ENCODE measurements around the gene FBXW7. TPM values are rescaled to one million over a fixed set of nuclear protein-coding genes. Genes with fewer than 3 reads are reported as not detected.

The FBXW7 gene
- total and polyA plus RNA-seq, 2 of the 13 experiments (the other 11 are each of a cell fraction or from before 2014, with no cell fraction given) = 5.0 to 40.9 TPM

- peaks cover 19% of the 10 kb centered on the region for H3K4me1 ChIP-seq (ENCODE audit: insufficient read depth, low read length)
- no peak overlapping the region for H3K4me2 ChIP-seq (ENCODE audit: low read depth, low read length)
- FAIRE-seq (no peak), DNase-seq (ENCODE audit: low spot score) (no peak), ATAC-seq (no peak)
- no peaks in the 10 kb centered on the region for H3K9me3 ChIP-seq (ENCODE audit: low read length)
- H3K27ac ChIP-seq (ENCODE audit: extremely low read length, insufficient read depth, low read length) = no peak overlapping the region
- no peaks in the 10 kb centered on the region for H3K36me3 ChIP-seq (replicated peaks in 1 of 2; ENCODE audit: control insufficient read depth in 1 of 2, insufficient read depth in 2 of 2, low read length in 2 of 2)
- POLR2A ChIA-PET = no interaction called here
- CTCF ChIA-PET (ENCODE audit: low intra/inter-chr PET ratio, low total read pairs) = no interaction called here
- TF ChIP-seq, protein P1, sequence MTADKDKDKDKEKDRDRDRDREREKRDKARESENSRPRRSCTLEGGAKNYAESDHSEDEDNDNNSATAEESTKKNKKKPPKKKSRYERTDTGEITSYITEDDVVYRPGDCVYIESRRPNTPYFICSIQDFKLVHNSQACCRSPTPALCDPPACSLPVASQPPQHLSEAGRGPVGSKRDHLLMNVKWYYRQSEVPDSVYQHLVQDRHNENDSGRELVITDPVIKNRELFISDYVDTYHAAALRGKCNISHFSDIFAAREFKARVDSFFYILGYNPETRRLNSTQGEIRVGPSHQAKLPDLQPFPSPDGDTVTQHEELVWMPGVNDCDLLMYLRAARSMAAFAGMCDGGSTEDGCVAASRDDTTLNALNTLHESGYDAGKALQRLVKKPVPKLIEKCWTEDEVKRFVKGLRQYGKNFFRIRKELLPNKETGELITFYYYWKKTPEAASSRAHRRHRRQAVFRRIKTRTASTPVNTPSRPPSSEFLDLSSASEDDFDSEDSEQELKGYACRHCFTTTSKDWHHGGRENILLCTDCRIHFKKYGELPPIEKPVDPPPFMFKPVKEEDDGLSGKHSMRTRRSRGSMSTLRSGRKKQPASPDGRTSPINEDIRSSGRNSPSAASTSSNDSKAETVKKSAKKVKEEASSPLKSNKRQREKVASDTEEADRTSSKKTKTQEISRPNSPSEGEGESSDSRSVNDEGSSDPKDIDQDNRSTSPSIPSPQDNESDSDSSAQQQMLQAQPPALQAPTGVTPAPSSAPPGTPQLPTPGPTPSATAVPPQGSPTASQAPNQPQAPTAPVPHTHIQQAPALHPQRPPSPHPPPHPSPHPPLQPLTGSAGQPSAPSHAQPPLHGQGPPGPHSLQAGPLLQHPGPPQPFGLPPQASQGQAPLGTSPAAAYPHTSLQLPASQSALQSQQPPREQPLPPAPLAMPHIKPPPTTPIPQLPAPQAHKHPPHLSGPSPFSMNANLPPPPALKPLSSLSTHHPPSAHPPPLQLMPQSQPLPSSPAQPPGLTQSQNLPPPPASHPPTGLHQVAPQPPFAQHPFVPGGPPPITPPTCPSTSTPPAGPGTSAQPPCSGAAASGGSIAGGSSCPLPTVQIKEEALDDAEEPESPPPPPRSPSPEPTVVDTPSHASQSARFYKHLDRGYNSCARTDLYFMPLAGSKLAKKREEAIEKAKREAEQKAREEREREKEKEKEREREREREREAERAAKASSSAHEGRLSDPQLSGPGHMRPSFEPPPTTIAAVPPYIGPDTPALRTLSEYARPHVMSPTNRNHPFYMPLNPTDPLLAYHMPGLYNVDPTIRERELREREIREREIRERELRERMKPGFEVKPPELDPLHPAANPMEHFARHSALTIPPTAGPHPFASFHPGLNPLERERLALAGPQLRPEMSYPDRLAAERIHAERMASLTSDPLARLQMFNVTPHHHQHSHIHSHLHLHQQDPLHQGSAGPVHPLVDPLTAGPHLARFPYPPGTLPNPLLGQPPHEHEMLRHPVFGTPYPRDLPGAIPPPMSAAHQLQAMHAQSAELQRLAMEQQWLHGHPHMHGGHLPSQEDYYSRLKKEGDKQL (CRISPR knock-in tag; IDR thresholded peaks at IDR 0.05; ENCODE audit: low read depth) = no peak
- TF ChIP-seq ZNF770 (CRISPR knock-in tag; IDR thresholded peaks at IDR 0.05) = peak; percentile 43; the same call in 1 of the 2 replicates
- TF ChIP-seq LBX2 (CRISPR knock-in tag; IDR thresholded peaks at IDR 0.05; ENCODE audit: borderline replicate concordance) = no peak
- no peaks in the 10 kb centered on the region for H3K79me2 ChIP-seq (ENCODE audit: insufficient read depth, low read length)
- no peak overlapping the region for H3K4me3 ChIP-seq (replicated peaks in 1 of 3; ENCODE audit: insufficient read depth in 1 of 3, low read depth in 2 of 3, low read length in 3 of 3)
- H2AFZ ChIP-seq (ENCODE audit: low read length) = no peak overlapping the region
- H3K27me3 ChIP-seq (ENCODE audit: control insufficient read depth in 1 of 2, insufficient read depth in 2 of 2, low read length in 2 of 2) = no peaks in the 10 kb centered on the region
- BruUV-seq (replicated peaks) = no TSS peak
- in situ Hi-C loops (cut with HindIII; ENCODE audit: extremely low pct_ligation_motif_present, low pct_unique_long_range_greater_than_20kb) (no loop called here), intact Hi-C loops (cut with micrococcal nuclease; ENCODE audit: unreplicated experiment) (no loop called here)
- H4K20me1 ChIP-seq (ENCODE audit: insufficient read depth, low read length) = peaks cover 4% of the 10 kb centered on the region; the same call in 1 of the 2 replicates
- no peak overlapping the region for H3K9ac ChIP-seq (ENCODE audit: insufficient read depth, low read depth, low read length)
- 93% methylated on average over 6 of the region's 6 CpGs for WGBS (ENCODE audit: low lambda C conversion rate)
Measured at GRCh38 chr4:152357206-152357605, 178.7 kb downstream of the FBXW7 start.

All from HepG2 (cell line).